Liver (tissue), 9 donors: ENCODE data around the gene OR10G7. TPM values are rescaled to one million over a fixed set of nuclear protein-coding genes. Genes with fewer than 3 reads are reported as not detected.

ENCODE experiments used
- DNase-seq: peaks from one replicate; pipeline ENCODE4 v3.0.0-alpha.2; 2017; ENCODE audit warnings: low spot score
- H3K27ac ChIP-seq, 2 donors: one replicate each; pipeline ENCODE4 v1.7.0; 2013; ENCODE audit warnings: inconsistent platforms in 2 of 2, low read length in 2 of 2, control low read depth in 1 of 2, low read depth in 1 of 2, mild to moderate bottlenecking in 1 of 2
- H3K27me3 ChIP-seq, 4 donors: one replicate each; pipeline versions ENCODE4 v1.6.1 to v1.7.0; 2013; ENCODE audit warnings: low read length in 3 of 4, inconsistent platforms in 1 of 4, mild to moderate bottlenecking in 1 of 4, moderate library complexity in 1 of 4; ENCODE audit not compliant: control insufficient read depth in 4 of 4, insufficient read depth in 4 of 4
- H3K36me3 ChIP-seq, 4 donors: one replicate each; pipeline versions ENCODE4 v1.6.1 to v1.7.0; 2013; ENCODE audit warnings: low read length in 3 of 4, mild to moderate bottlenecking in 3 of 4, low read depth in 1 of 4, moderate library complexity in 1 of 4; ENCODE audit not compliant: control insufficient read depth in 4 of 4, insufficient read depth in 3 of 4
- H3K4me1 ChIP-seq, 4 donors: one replicate each; pipeline versions ENCODE4 v1.6.1 to v1.7.0; 2013; ENCODE audit warnings: low read length in 3 of 4, mild to moderate bottlenecking in 3 of 4, moderate library complexity in 1 of 4; ENCODE audit not compliant: control insufficient read depth in 4 of 4, insufficient read depth in 4 of 4
- H3K4me3 ChIP-seq, 3 donors: one replicate each; pipeline versions ENCODE4 v1.6.1 to v1.7.0; 2013; ENCODE audit warnings: low read length in 3 of 3, control low read depth in 1 of 3, low read depth in 1 of 3, mild to moderate bottlenecking in 1 of 3
- H3K9ac ChIP-seq, 2 donors: one replicate each; pipeline ENCODE4 v1.7.0; 2013; ENCODE audit warnings: low read length in 2 of 2, mild to moderate bottlenecking in 2 of 2, moderate library complexity in 2 of 2, control low read depth in 1 of 2, low read depth in 1 of 2
- H3K9me3 ChIP-seq, 4 donors: one replicate each; pipeline versions ENCODE4 v1.6.1 to v1.7.0; 2013; ENCODE audit warnings: low read length in 3 of 4; ENCODE audit not compliant: control insufficient read depth in 4 of 4
- ATF3 ChIP-seq: IDR thresholded peaks from 2 replicates; pipeline ENCODE4 v1.6.1; 2016; ENCODE audit warnings: antibody characterized with exemption
- CTCF ChIP-seq: fragments of 150-350 bp; IDR thresholded peaks from 2 replicates; pipeline ENCODE4 v1.5.1; 2017; ENCODE audit warnings: improper control_type of control experiment, low read depth, low read length; ENCODE audit not compliant: missing input control
- EGR1 ChIP-seq, 2 donors: IDR thresholded peaks; 2 replicates each; pipeline ENCODE4 v1.6.1; 2016 to 2018; ENCODE audit warnings: antibody characterized with exemption in 2 of 2, low read depth in 2 of 2
- FOXA1 ChIP-seq: IDR thresholded peaks from 2 replicates; pipeline ENCODE4 v1.6.1; 2016; ENCODE audit warnings: antibody characterized with exemption
- FOXA2 ChIP-seq: IDR thresholded peaks from 2 replicates; pipeline ENCODE4 v1.6.1; 2016; ENCODE audit warnings: antibody characterized with exemption
- HNF4A ChIP-seq, 2 donors: conservative IDR thresholded peaks; 2 replicates each; pipeline ENCODE4 v1.6.1; 2016; ENCODE audit warnings: antibody characterized with exemption in 2 of 2, mild to moderate bottlenecking in 2 of 2
- HNF4G ChIP-seq: IDR thresholded peaks from 2 replicates; pipeline ENCODE4 v1.6.1; 2016; ENCODE audit warnings: antibody characterized with exemption
- JUND ChIP-seq, 2 donors: IDR thresholded peaks; 2 replicates each; pipeline ENCODE4 v1.6.1; 2016; ENCODE audit warnings: antibody characterized with exemption in 2 of 2
- NR2F2 ChIP-seq: IDR thresholded peaks from 2 replicates; pipeline ENCODE4 v1.6.1; 2016; ENCODE audit warnings: antibody characterized with exemption
- RAD21 ChIP-seq, 2 donors: IDR thresholded peaks; 2 replicates each; pipeline ENCODE4 v1.6.1; 2016; ENCODE audit warnings: antibody characterized with exemption in 2 of 2, mild to moderate bottlenecking in 2 of 2
- REST ChIP-seq: IDR thresholded peaks from 2 replicates; pipeline ENCODE4 v1.6.1; 2016; ENCODE audit warnings: antibody characterized with exemption, mild to moderate bottlenecking
- RXRA ChIP-seq, 2 donors: IDR thresholded peaks; 2 replicates each; pipeline ENCODE4 v1.6.1; 2017 to 2018; ENCODE audit warnings: antibody characterized with exemption in 2 of 2, mild to moderate bottlenecking in 1 of 2
- SP1 ChIP-seq: IDR thresholded peaks from 2 replicates; pipeline ENCODE4 v1.6.1; 2018; ENCODE audit warnings: antibody characterized with exemption, mild to moderate bottlenecking
- TAF1 ChIP-seq: conservative IDR thresholded peaks from 2 replicates; pipeline ENCODE4 v1.6.1; 2016; ENCODE audit warnings: antibody characterized with exemption, mild to moderate bottlenecking
- YY1 ChIP-seq: IDR thresholded peaks from 2 replicates; pipeline ENCODE4 v1.6.1; 2016; ENCODE audit warnings: antibody characterized with exemption, mild to moderate bottlenecking
- ZBTB33 ChIP-seq: IDR thresholded peaks from 2 replicates; pipeline ENCODE4 v1.6.1; 2016; ENCODE audit warnings: antibody characterized with exemption
- WGBS: extraction: QIAGEN DNeasy Blood & Tissue Kit; methylation state at CpG from one replicate; pipeline ENCODE4 v1.1.7; 2013; 5-methylcytosine and 5-hydroxymethylcytosine counted together
- polyA plus RNA-seq, 2 donors: library from polyadenylated mRNA; stranded (reverse) in 1 of 2; unstranded in 1 of 2; fragments of 200-250 nt in 1 of 2; fragments of >200 nt in 1 of 2; fragmentation: Nextera tagmentation in 1 of 2; extraction: Ambion mirVana in 1 of 2; gene quantifications; one replicate each; pipeline versions ENCODE4 v1.2.1 to v1.2.3, GENCODE V29; 2013 to 2015
- total RNA-seq, 2 donors: library from RNA; depleted of rRNA; stranded (reverse); fragments of >200 nt; gene quantifications; one replicate each; pipeline ENCODE4 v1.2.3, GENCODE V29; 2014
- donor health status: healthy.
- donor health status: healthy.
- donor health status: healthy.
- donor health status: healthy.
- donor health status: healthy.

The OR10G7 gene
- total and polyA plus RNA-seq, 4 donors = not detected

- no peak for TF ChIP-seq CTCF
- no peak for TF ChIP-seq SP1
These were observed 40.4 kb upstream of the OR10G7 start (continued) for GRCh38 chr11:124081483-124081882.

GRCh38 chr11:124080327-124081001, 39.3 kb upstream of the OR10G7 start:
- no peak overlapping the region for H3K4me3 ChIP-seq
- H3K36me3 ChIP-seq = no peaks in the 10 kb centered on the region
- peaks cover 0 to 4% (median 3%) of the 10 kb centered on the region in 4 donors for H3K4me1 ChIP-seq
- DNase-seq = no peak
- 53% methylated on average over 8 of the region's 8 CpGs for WGBS
- H3K9ac ChIP-seq = no peak overlapping the region
- peaks cover 0 to 9% (median 4%) of the 10 kb centered on the region in 4 donors for H3K27me3 ChIP-seq
- H3K27ac ChIP-seq = no peak overlapping the region
- no peaks in the 10 kb centered on the region for H3K9me3 ChIP-seq
- TF ChIP-seq ZBTB33 (no peak), HNF4G (no peak), RXRA (IDR thresholded peaks at IDR 0.05) (no peak), REST (no peak), YY1 (no peak), SP1 (no peak), FOXA1 (no peak)

GRCh38 chr11:124079631-124080326, 38.7 kb upstream of the OR10G7 start:
- WGBS = 65% methylated on average over 8 of the region's 8 CpGs

More at GRCh38 chr11:124079631-124080326, 38.7 kb upstream of the OR10G7 start:
- Histone ChIP-seq H3K36me3 (no peaks in the 10 kb centered on the region), H3K9me3 (no peaks in the 10 kb centered on the region), H3K9ac (no peak overlapping the region), H3K27ac (no peak overlapping the region), H3K27me3 (peaks cover 0 to 9% (median 5%) of the 10 kb centered on the region in 4 donors), H3K4me1 (peaks cover 0 to 4% (median 3%) of the 10 kb centered on the region in 4 donors), H3K4me3 (no peak overlapping the region)
- TF ChIP-seq NR2F2 (no peak), EGR1 (IDR thresholded peaks at IDR 0.05; ENCODE audit: low read depth in 2 of 2) (no peak), RAD21 (IDR thresholded peaks at IDR 0.05) (no peak), RXRA (IDR thresholded peaks at IDR 0.05) (no peak), HNF4A (conservative IDR thresholded peaks at IDR 0.05) (no peak), JUND (IDR thresholded peaks at IDR 0.05) (no peak), ZBTB33 (no peak), FOXA1 (no peak), TAF1 (no peak), FOXA2 (no peak), ATF3 (no peak)
- no peak for DNase-seq
